ENCODE measurements around the gene ABCB10.

The ABCB10 gene

GRCh38 chr1:229539863-229540506, 18.5 kb downstream of the ABCB10 start:
- no peak for TF ChIP-seq ZBTB7A (IDR thresholded peaks at IDR 0.05; ENCODE audit: low read depth)
- no peak for TF ChIP-seq TCF12 (IDR thresholded peaks at IDR 0.05; ENCODE audit: low read depth)

DNA sequence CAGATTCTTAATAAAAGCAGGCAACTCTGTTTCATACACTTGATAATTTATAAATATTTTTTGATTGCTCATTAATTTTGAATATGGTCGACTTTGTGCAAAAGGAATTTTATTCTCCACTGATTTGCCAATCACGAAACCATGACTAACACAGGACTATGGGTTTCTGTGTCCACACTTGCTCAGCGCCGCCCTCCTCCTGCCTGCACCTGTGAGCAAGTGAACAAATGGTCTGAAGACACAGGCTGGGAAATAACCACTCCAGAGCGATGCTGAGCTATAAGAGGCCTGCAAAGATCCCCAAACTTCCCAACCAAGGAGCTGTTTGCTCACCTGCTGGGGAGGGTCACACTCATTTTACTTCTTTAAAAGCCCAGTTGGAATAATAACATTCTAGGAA, 19.6 kb downstream of the ABCB10 start:
- TF ChIP-seq TEAD4 (IDR thresholded peaks at IDR 0.05) (no peak), FOXM1 (IDR thresholded peaks at IDR 0.05; ENCODE audit: borderline replicate concordance, low read depth) (no peak), MAX (IDR thresholded peaks at IDR 0.05) (no peak), NFIC (IDR thresholded peaks at IDR 0.05) (no peak), EGR1 (IDR thresholded peaks at IDR 0.05) (no peak), YY1 (IDR thresholded peaks at IDR 0.05; ENCODE audit: low read depth) (no peak), RAD21 (IDR thresholded peaks at IDR 0.05; ENCODE audit: low read depth) (no peak)

DNA sequence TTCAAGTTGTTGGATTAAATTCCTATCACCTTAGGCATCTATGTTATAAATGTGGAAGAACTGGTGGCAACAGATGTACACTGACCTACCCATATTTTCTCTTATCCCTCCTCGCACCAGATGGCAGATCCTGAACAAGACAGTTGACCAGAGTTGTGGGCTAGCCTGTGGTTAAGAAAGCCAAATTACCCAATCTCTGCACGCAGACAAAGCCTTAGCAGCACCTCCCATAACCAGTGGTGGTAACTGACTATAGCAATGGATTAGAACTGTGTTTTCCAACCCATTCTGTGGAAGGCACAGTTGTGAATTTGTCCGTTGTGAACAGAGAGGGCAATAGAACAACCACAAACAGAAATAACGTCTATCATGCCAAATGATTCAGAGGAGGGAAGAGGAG, 20.6 kb downstream of the ABCB10 start:
- TF ChIP-seq CREB1 (IDR thresholded peaks at IDR 0.05; ENCODE audit: low read depth) (no peak), NFIC (IDR thresholded peaks at IDR 0.05) (no peak), TCF12 (IDR thresholded peaks at IDR 0.05; ENCODE audit: low read depth) (no peak), YY1 (IDR thresholded peaks at IDR 0.05; ENCODE audit: low read depth) (no peak), EP300 (IDR thresholded peaks at IDR 0.05; ENCODE audit: borderline replicate concordance) (no peak), MAX (IDR thresholded peaks at IDR 0.05) (no peak), TEAD4 (IDR thresholded peaks at IDR 0.05) (no peak), TAF1 (IDR thresholded peaks at IDR 0.05; ENCODE audit: low read depth) (no peak), ZBTB7A (IDR thresholded peaks at IDR 0.05; ENCODE audit: low read depth) (no peak)

DNA sequence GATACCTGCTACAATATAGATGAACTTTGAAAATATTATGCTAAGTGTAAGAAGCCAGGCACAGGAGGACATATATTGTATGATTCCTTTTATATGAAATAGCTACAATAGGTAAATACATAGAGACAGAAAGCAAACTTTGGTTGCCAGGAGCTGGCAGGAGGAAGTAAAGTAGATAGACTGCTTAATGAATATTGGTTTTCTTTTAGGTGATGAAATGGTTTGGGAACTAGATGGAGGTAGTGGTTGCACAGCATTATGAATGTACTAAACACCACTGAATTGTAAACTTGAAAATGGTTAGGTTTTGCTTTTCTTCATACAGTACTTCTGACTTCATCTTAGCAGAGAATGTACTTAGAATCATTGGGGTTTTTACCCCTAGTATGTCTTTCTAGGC, 21.5 kb downstream of the ABCB10 start:
- TF ChIP-seq EP300 (IDR thresholded peaks at IDR 0.05; ENCODE audit: borderline replicate concordance) (no peak), TAF1 (IDR thresholded peaks at IDR 0.05; ENCODE audit: low read depth) (no peak), NFIC (IDR thresholded peaks at IDR 0.05) (no peak), EGR1 (IDR thresholded peaks at IDR 0.05) (no peak)

DNA sequence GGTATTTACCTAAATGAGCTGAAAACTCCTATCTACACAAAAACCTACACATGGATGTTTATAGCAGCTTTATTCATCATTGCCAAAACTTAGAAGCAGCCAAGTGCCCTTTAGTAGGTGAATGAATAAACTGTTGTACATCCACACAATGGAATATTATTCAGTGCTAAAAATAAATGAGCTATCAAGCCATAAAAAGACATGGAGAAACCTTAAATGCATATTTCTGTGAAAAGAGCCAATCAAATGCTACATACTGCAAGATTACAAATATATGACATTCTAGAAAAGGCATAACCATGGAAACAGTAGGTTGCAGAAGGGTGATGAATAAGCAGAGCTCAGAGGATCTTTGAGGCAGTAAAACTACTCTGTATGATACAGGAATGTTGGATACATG, 23.3 kb downstream of the ABCB10 start:
- TF ChIP-seq TEAD4 (IDR thresholded peaks at IDR 0.05), result no peak
- no peak for TF ChIP-seq ZBTB7A (IDR thresholded peaks at IDR 0.05; ENCODE audit: low read depth)
- TF ChIP-seq CREB1 (IDR thresholded peaks at IDR 0.05; ENCODE audit: low read depth), result no peak
- TF ChIP-seq YY1 (IDR thresholded peaks at IDR 0.05; ENCODE audit: low read depth), result no peak
- no peak for TF ChIP-seq EGR1 (IDR thresholded peaks at IDR 0.05)
- TF ChIP-seq RAD21 (IDR thresholded peaks at IDR 0.05; ENCODE audit: low read depth), result no peak

DNA sequence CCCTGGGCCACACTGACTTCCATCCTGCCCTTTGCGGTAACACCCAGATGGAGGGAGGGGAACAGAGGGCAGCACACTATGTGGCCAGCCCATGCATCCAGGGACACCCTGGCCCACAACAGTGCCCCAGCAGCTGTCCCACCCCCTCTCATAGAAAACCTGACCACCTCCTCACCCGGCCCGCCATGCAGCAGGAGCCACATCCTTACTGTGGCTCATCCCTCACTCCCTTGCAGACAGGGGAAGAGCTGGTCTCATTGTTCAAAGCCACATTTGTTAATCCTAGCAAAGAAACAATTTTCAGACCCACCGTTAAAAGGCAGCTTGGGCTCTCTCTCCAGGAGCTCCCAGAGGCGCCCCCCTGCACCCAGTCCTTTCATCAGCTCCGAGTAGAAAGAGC, 27.2 kb downstream of the ABCB10 start:
- TF ChIP-seq USF1 (IDR thresholded peaks at IDR 0.05) (no peak), TAF1 (IDR thresholded peaks at IDR 0.05; ENCODE audit: low read depth) (no peak), REST (IDR thresholded peaks at IDR 0.05; ENCODE audit: low read depth) (no peak), YY1 (IDR thresholded peaks at IDR 0.05; ENCODE audit: low read depth) (no peak), RAD21 (IDR thresholded peaks at IDR 0.05; ENCODE audit: low read depth) (no peak), ZBTB7A (IDR thresholded peaks at IDR 0.05; ENCODE audit: low read depth) (no peak), TCF12 (IDR thresholded peaks at IDR 0.05; ENCODE audit: low read depth) (no peak), MAX (IDR thresholded peaks at IDR 0.05) (no peak), CEBPB (IDR thresholded peaks at IDR 0.05) (no peak), CREB1 (IDR thresholded peaks at IDR 0.05; ENCODE audit: low read depth) (no peak), FOXM1 (IDR thresholded peaks at IDR 0.05; ENCODE audit: borderline replicate concordance, low read depth) (no peak)

DNA sequence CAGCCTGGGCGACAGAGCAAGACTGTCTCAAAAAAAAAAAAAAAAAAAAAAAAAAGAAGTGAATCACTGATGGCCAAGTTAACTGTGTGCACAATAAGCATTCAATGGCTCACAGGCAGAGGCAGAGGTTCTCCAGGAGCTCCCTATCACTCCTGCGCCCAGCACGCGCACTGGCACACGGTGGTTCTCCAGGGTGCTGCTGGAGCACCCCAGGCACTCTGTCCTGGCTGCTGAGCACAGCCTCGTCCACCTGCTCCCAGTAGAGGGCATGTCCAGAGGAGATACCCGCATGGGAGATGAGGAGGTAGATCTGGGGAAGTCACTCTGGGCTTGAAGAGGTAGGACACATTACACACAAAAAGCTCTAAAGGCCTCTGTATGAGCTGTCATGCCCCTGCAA, 28.9 kb downstream of the ABCB10 start:
- TF ChIP-seq MAX (IDR thresholded peaks at IDR 0.05) (no peak), EGR1 (IDR thresholded peaks at IDR 0.05) (no peak), TAF1 (IDR thresholded peaks at IDR 0.05; ENCODE audit: low read depth) (no peak), NFIC (IDR thresholded peaks at IDR 0.05) (no peak), FOXM1 (IDR thresholded peaks at IDR 0.05; ENCODE audit: borderline replicate concordance, low read depth) (no peak), ZBTB7A (IDR thresholded peaks at IDR 0.05; ENCODE audit: low read depth) (no peak), RAD21 (IDR thresholded peaks at IDR 0.05; ENCODE audit: low read depth) (no peak), USF1 (IDR thresholded peaks at IDR 0.05) (no peak), CEBPB (IDR thresholded peaks at IDR 0.05) (no peak), TCF12 (IDR thresholded peaks at IDR 0.05; ENCODE audit: low read depth) (no peak), YY1 (IDR thresholded peaks at IDR 0.05; ENCODE audit: low read depth) (no peak), TEAD4 (IDR thresholded peaks at IDR 0.05) (no peak), REST (IDR thresholded peaks at IDR 0.05; ENCODE audit: low read depth) (no peak), EP300 (IDR thresholded peaks at IDR 0.05; ENCODE audit: borderline replicate concordance) (no peak), CREB1 (IDR thresholded peaks at IDR 0.05; ENCODE audit: low read depth) (no peak)
